Activated naive CD4-positive, alpha-beta T cell treated with anti-CD3 and anti-CD28 coated beads for 36 hours (primary cell): ENCODE measurements around the gene BCL11A. TPM values are rescaled to one million over a fixed set of nuclear protein-coding genes. Genes with fewer than 3 reads are reported as not detected.

Source experiments
- CTCF ChIA-PET: fragments of 350-600 bp; sonication (Branson Sonifier 250); formaldehyde crosslinking; loops from one replicate; lab custom pipeline; 2021; ENCODE audit warnings: antibody characterized with exemption; lab: Charles Lee
- DNase-seq: peaks from one replicate; pipeline ENCODE4 v3.0.0-alpha.2; 2020
- H3K27ac Mint-ChIP-seq: one replicate; pipeline ENCODE4 v1.8.0; 2021; ENCODE audit warnings: mild to moderate bottlenecking, mixed read lengths
- H3K27me3 Mint-ChIP-seq: one replicate; pipeline ENCODE4 v1.8.0; 2021; ENCODE audit warnings: low read depth, mixed read lengths
- H3K36me3 Mint-ChIP-seq: one replicate; pipeline ENCODE4 v1.8.0; 2021; ENCODE audit warnings: low read depth, mixed read lengths
- H3K4me1 Mint-ChIP-seq: one replicate; pipeline ENCODE4 v1.8.0; 2021; ENCODE audit warnings: low read depth, mixed read lengths
- H3K4me3 Mint-ChIP-seq: one replicate; pipeline ENCODE4 v1.8.0; 2021; ENCODE audit warnings: mild to moderate bottlenecking, moderate library complexity, mixed read lengths
- H3K9me3 Mint-ChIP-seq: one replicate; pipeline ENCODE4 v1.8.0; 2021; ENCODE audit warnings: mixed read lengths
- intact Hi-C: fragments of 100-400 bp; cut with micrococcal nuclease; formaldehyde crosslinking; loops from one replicate; pipeline ENCODE4 v1.15.1; 2023
- total RNA-seq, 2 experiments: library from RNA; stranded (reverse); gene quantifications; one replicate each; pipeline ENCODE4 v1.2.3, GENCODE V29; 2021

BCL11A gene
- under 1 TPM; 0.52 to 0.67 TPM for total RNA-seq

GRCh38 chr2:60553495-60554073 is at the start of gene BCL11A:
Gene BCL11A, minus strand, starts transcription at chr2:60553654. Its CDS starts 384 bp downstream, at chr2:60553270.
- Mint-ChIP-seq H3K27me3 (peaks cover 67% of the 10 kb centered on the region), H3K4me3 (peak within 1 kb of the TSS; percentile 78), H3K4me1 (peaks cover 49% of the 10 kb centered on the region), H3K27ac (no peak within 1 kb of the TSS), H3K9me3 (no peaks in the 10 kb centered on the region), H3K36me3 (no peaks in the 10 kb centered on the region)
- intact Hi-C loops, result loop anchor here (2.0 to 10.0 kb wide), 7 partner anchors 401 to 1789 kb away; partner anchors contain the start of genes PEX13 and PUS10
- CTCF ChIA-PET, result interaction anchor here (0.6 to 0.9 kb wide), 2 partner anchors 28 to 329 kb away, joined by 4 to 5 read pairs; no protein-coding TSS in a partner anchor
- DNase-seq, result no peak

- H3K9me3 Mint-ChIP-seq, result peaks cover 4% of the 10 kb centered on the region
- no peak for DNase-seq
- no peak overlapping the region for H3K4me3 Mint-ChIP-seq
- H3K36me3 Mint-ChIP-seq, result no peaks in the 10 kb centered on the region
- H3K27ac Mint-ChIP-seq, result no peak overlapping the region
- no peaks in the 10 kb centered on the region for H3K4me1 Mint-ChIP-seq
- intact Hi-C loops, result no loop called here
- H3K27me3 Mint-ChIP-seq, result no peaks in the 10 kb centered on the region
- CTCF ChIA-PET, result no interaction called here
Measured at GRCh38 chr2:60602828-60603532, 49.5 kb upstream of the BCL11A start.

GRCh38 chr2:60602388-60602787 is 48.9 kb upstream of the BCL11A start:
- Mint-ChIP-seq H3K4me3 (no peak overlapping the region), H3K27ac (no peak overlapping the region), H3K9me3 (peaks cover 4% of the 10 kb centered on the region), H3K27me3 (no peaks in the 10 kb centered on the region), H3K36me3 (no peaks in the 10 kb centered on the region), H3K4me1 (no peaks in the 10 kb centered on the region)
- no peak for DNase-seq
- CTCF ChIA-PET, result no interaction called here
- intact Hi-C loops, result no loop called here

- no peaks in the 10 kb centered on the region for H3K4me1 Mint-ChIP-seq
- no peak overlapping the region for H3K27ac Mint-ChIP-seq
- no peaks in the 10 kb centered on the region for H3K36me3 Mint-ChIP-seq
- H3K9me3 Mint-ChIP-seq, result peaks cover 4% of the 10 kb centered on the region
- peaks cover 7% of the 10 kb centered on the region for H3K27me3 Mint-ChIP-seq
- CTCF ChIA-PET, result no interaction called here
- no peak for DNase-seq
- intact Hi-C loops, result no loop called here
- H3K4me3 Mint-ChIP-seq, result no peak overlapping the region
Measured at GRCh38 chr2:60598271-60598670, 44.8 kb upstream of the BCL11A start.

GRCh38 chr2:60597346-60597745 is 43.9 kb upstream of the BCL11A start:
- H3K4me1 Mint-ChIP-seq, result no peaks in the 10 kb centered on the region
- CTCF ChIA-PET, result interaction anchor here (1.0 kb wide), 1 partner anchor 14 kb away, joined by 3 read pairs; no protein-coding TSS in a partner anchor
- H3K27me3 Mint-ChIP-seq, result peaks cover 10% of the 10 kb centered on the region
- no peak overlapping the region for H3K27ac Mint-ChIP-seq
- DNase-seq, result no peak
- peaks cover 9% of the 10 kb centered on the region for H3K9me3 Mint-ChIP-seq
- intact Hi-C loops, result no loop called here
- H3K36me3 Mint-ChIP-seq, result no peaks in the 10 kb centered on the region
- H3K4me3 Mint-ChIP-seq, result no peak overlapping the region

- Mint-ChIP-seq H3K27ac (no peak overlapping the region), H3K4me3 (no peak overlapping the region), H3K27me3 (peaks cover 10% of the 10 kb centered on the region), H3K4me1 (no peaks in the 10 kb centered on the region), H3K9me3 (peaks cover 9% of the 10 kb centered on the region), H3K36me3 (no peaks in the 10 kb centered on the region)
- intact Hi-C loops, result no loop called here
- no peak for DNase-seq
- CTCF ChIA-PET, result interaction anchor here (1.0 kb wide), 1 partner anchor 13 kb away, joined by 3 read pairs; no protein-coding TSS in a partner anchor
Measured at GRCh38 chr2:60596411-60596810, 43.0 kb upstream of the BCL11A start.

GRCh38 chr2:60595953-60596352 is 42.5 kb upstream of the BCL11A start:
- intact Hi-C loops, result no loop called here
- peaks cover 14% of the 10 kb centered on the region for H3K27me3 Mint-ChIP-seq
- no peak overlapping the region for H3K27ac Mint-ChIP-seq
- CTCF ChIA-PET, result no interaction called here
- H3K4me1 Mint-ChIP-seq, result no peaks in the 10 kb centered on the region
- no peaks in the 10 kb centered on the region for H3K36me3 Mint-ChIP-seq
- H3K4me3 Mint-ChIP-seq, result no peak overlapping the region
- peaks cover 9% of the 10 kb centered on the region for H3K9me3 Mint-ChIP-seq
- DNase-seq, result no peak

GRCh38 chr2:60589104-60589503 is 35.6 kb upstream of the BCL11A start:
- Mint-ChIP-seq H3K27me3 (peaks cover 27% of the 10 kb centered on the region), H3K4me3 (no peak overlapping the region), H3K36me3 (no peaks in the 10 kb centered on the region), H3K27ac (no peak overlapping the region), H3K4me1 (no peaks in the 10 kb centered on the region), H3K9me3 (peaks cover 5% of the 10 kb centered on the region)
- CTCF ChIA-PET, result no interaction called here
- DNase-seq, result no peak
- intact Hi-C loops, result no loop called here

GRCh38 chr2:60586081-60586480 is 32.6 kb upstream of the BCL11A start:
- H3K36me3 Mint-ChIP-seq, result no peaks in the 10 kb centered on the region
- H3K4me1 Mint-ChIP-seq, result peaks cover 2% of the 10 kb centered on the region
- H3K4me3 Mint-ChIP-seq, result no peak overlapping the region
- H3K27me3 Mint-ChIP-seq, result peaks cover 32% of the 10 kb centered on the region
- no peak overlapping the region for H3K27ac Mint-ChIP-seq
- intact Hi-C loops, result no loop called here
- no peaks in the 10 kb centered on the region for H3K9me3 Mint-ChIP-seq
- no peak for DNase-seq
- CTCF ChIA-PET, result interaction anchor here (5.5 kb wide), 1 partner anchor 26 kb away, joined by 61 read pairs; no protein-coding TSS in a partner anchor

GRCh38 chr2:60585276-60585675 is 31.8 kb upstream of the BCL11A start:
- CTCF ChIA-PET, result interaction anchor here (0.6 to 5.5 kb wide), 2 partner anchors 26 to 212 kb away, joined by 4 to 61 read pairs; no protein-coding TSS in a partner anchor

GRCh38 chr2:60583604-60584003 is 30.1 kb upstream of the BCL11A start:
- no peak overlapping the region for H3K27ac Mint-ChIP-seq
- no peak overlapping the region for H3K4me3 Mint-ChIP-seq
- H3K27me3 Mint-ChIP-seq, result peaks cover 35% of the 10 kb centered on the region
- DNase-seq, result no peak
- peaks cover 2% of the 10 kb centered on the region for H3K4me1 Mint-ChIP-seq
- H3K9me3 Mint-ChIP-seq, result no peaks in the 10 kb centered on the region
- CTCF ChIA-PET, result interaction anchor here (0.6 to 5.5 kb wide), 8 partner anchors 13 to 428 kb away, joined by 3 to 61 read pairs (median 4); no protein-coding TSS in a partner anchor
- intact Hi-C loops, result loop anchor here (2.0 to 5.0 kb wide), 2 partner anchors 86 to 1281 kb away; no protein-coding TSS in a partner anchor
- H3K36me3 Mint-ChIP-seq, result no peaks in the 10 kb centered on the region

More at GRCh38 chr2:60585276-60585675, 31.8 kb upstream of the BCL11A start:
- no peak overlapping the region for H3K27ac Mint-ChIP-seq
- H3K4me3 Mint-ChIP-seq, result no peak overlapping the region
- no peaks in the 10 kb centered on the region for H3K36me3 Mint-ChIP-seq
- no peak for DNase-seq
- H3K4me1 Mint-ChIP-seq, result peaks cover 2% of the 10 kb centered on the region
- no peaks in the 10 kb centered on the region for H3K9me3 Mint-ChIP-seq
- intact Hi-C loops, result no loop called here
- H3K27me3 Mint-ChIP-seq, result peaks cover 35% of the 10 kb centered on the region

- Mint-ChIP-seq H3K4me1 (peaks cover 2% of the 10 kb centered on the region), H3K27me3 (peaks cover 28% of the 10 kb centered on the region), H3K36me3 (no peaks in the 10 kb centered on the region), H3K9me3 (no peaks in the 10 kb centered on the region), H3K4me3 (no peak overlapping the region), H3K27ac (no peak overlapping the region)
- DNase-seq, result peak; percentile 72
- intact Hi-C loops, result loop anchor here (1.0 to 5.0 kb wide), 3 partner anchors 21 to 1279 kb away; no protein-coding TSS in a partner anchor
- CTCF ChIA-PET, result interaction anchor here (0.5 to 5.5 kb wide), 23 partner anchors 11 to 584 kb away, joined by 3 to 61 read pairs (median 3); no protein-coding TSS in a partner anchor
Measured at GRCh38 chr2:60581433-60582282, 28.2 kb upstream of the BCL11A start.
